DMS53 (cell line): Measurements from ENCODE around the gene ACTN2.

ENCODE experiments used
- DNase-seq: peaks from one replicate; lab custom pipeline; 2025; lab: John Stamatoyannopoulos, UW

The ACTN2 gene

DNA sequence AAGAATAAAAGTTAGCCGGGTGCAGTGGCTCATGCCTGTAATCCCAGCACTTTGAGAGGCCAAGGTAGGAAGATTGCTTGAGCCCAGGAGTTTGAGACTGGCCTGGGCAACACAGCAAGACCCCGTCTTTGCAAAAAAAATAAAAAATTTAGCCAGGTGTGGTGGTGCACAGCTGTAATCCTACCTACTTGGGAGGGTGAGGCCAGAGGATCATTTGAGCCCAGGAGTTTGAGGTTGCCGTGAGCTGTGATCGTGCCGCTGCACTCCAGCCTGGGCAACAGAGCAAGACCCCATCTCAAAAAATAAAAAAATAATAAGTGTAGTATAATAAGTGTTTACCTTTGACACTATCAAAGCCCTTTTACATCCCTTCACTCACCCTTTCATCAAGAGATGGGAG is 5.0 kb downstream of the ACTN2 start:
- no peak for DNase-seq

- no peak for DNase-seq
These were observed 5.8 kb downstream of the ACTN2 start for GRCh38 chr1:236692128-236692527.

DNA sequence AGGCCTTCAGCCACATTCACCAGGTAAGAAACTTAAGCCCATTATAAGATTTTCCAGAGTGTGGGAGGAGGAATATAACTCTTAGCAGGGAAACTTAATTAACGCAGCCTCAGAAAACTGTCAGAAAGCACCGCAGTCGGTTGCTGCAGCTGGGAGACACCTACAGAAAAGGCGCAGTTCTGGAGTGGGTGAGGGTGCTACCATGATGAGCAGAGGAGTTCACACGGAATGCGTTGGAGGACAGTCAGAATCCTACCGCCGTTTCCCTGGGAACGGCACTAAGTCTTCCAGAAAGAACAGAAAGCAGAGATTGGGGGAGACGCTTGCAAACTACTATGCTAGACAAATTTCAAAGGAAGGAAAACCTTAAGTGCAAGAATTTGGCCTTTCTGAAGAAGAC is 6.4 kb downstream of the ACTN2 start:
- no peak for DNase-seq

DNA sequence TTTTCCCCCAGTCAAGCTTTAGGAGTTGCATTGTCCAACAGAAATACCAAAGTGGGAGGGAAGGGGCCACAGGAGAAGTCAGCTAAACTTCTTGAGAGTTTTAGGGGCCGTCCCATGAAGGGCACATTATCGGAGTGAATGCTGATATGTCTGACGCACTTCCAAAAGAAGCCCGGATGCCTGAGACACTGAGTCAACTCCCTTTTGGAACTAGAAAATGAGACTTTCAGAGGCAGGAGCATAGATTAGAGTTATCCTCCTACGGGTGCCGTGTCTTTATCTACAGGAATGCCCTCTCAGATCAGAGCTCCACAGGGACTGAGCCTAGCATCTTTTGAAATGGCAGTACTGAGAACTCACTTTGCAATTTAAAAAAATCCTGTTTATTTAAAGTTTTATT is 13.1 kb downstream of the ACTN2 start:
- no peak for DNase-seq

DNA sequence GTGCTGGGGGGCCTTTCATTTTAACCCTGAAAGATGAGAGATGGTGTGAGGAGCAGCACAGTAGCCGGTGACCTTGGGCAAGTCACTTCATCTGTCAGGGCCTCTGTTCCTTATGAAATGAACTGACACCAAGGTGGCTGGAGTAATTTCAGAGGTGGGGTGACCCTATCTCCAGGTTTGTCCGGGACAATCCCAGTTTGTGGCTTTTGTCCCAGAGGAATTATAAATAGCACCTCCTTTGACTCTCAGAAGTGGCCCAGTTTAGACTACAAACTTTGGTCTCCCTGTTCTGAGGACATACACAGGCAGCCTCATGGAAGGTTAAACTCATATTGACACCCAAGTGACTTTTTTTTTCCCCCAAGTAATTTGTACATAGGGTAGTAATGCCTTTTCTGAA is 14.6 kb downstream of the ACTN2 start:
- no peak for DNase-seq

DNA sequence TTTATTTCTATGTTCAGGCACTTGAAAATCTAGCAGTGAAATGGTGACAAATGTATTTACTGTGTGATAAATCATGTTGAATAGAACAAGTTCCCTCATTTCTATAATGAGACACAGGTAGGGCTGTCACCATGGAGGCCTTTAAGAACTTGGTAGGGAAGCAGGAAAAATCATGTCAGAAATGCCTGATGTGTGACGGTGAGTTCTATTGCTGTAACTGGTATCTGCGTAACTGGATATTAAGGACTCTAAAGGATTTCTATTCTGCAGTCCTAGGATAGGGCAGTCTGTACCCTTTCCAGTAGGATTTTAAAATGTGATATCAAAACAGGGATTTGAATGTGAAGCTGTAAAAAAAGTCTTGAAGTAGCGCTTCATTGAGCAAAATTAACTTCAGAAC is 15.5 kb downstream of the ACTN2 start:
- no peak for DNase-seq

DNA sequence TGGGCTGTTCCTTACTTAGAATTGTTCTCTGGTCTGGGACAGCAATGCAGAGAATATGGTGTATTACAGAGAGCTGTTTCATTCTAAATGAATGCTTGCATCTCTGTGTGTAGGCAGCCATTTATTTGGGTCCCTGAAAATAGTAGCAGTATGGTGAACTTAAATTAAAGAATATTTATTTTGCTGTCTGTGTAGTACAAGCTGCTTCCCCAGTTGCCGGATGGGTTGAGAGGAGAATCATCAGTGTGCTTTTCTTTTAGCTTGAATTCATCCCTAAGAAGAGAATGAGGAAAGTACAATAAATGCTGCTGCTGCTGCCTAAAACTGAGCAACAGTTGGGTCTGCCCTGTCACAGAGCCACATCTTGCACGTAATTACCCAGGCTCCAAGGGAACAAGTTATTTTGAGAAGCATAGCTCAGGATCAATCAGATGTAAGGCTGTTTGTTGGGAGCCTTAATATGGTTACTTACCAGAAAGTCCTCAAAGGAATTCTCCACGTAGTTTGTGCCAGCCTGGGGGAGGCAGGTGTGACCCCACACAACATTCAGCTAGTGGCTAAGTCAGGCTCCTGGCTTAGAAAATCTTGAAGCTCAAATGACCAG is 16.6 kb downstream of the ACTN2 start:
- DNase-seq: no peak

DNA sequence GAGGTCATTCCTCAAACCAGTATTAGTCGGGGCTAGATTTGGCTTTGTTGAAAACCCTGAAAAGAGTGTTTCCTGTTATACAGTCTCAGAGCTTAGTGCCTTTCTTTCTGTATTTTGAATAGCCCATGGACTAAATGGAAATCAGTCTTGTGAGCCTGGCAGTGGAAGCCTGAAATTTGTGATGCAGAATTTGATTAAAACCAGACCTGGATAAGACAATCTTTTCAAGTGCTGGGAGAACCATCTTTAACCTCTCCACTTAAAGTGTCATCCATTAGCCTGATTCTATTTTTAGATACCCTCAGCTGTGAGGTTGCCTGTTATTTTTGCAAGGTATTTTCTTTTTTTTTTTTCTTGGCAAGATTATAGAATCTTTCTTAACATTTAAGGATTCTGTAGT is 19.5 kb downstream of the ACTN2 start:
- no peak for DNase-seq

GRCh38 chr1:236706183-236706582 is 19.9 kb downstream of the ACTN2 start:
- DNase-seq: no peak

GRCh38 chr1:236710328-236710892 is 24.1 kb downstream of the ACTN2 start:
- DNase-seq: no peak

GRCh38 chr1:236716160-236716559 is 29.9 kb downstream of the ACTN2 start:
- DNase-seq: no peak

- DNase-seq: no peak
These were observed 31.5 kb downstream of the ACTN2 start for GRCh38 chr1:236717811-236718210.

DNA sequence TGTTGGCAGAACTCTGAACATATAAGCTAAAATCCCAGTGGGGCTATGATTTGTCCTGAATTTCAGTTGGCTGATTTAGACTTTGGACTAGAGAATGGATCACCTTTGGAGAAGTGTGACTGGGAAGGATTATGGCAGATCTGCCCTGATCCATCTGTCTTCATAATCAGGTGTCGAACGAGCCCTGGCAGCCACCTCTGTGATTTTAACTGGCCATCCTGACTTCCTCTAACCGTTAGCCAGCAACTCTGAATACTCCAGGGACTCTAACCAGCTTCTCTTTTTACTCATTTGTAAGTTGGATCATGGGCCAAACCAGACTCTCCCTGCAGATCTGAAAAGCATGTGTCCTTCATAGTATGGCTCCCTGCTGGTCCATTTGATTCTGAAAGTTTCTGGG is 32.0 kb downstream of the ACTN2 start:
- no peak for DNase-seq

- no peak for DNase-seq
These were observed 33.9 kb downstream of the ACTN2 start for GRCh38 chr1:236720206-236720605.

DNA sequence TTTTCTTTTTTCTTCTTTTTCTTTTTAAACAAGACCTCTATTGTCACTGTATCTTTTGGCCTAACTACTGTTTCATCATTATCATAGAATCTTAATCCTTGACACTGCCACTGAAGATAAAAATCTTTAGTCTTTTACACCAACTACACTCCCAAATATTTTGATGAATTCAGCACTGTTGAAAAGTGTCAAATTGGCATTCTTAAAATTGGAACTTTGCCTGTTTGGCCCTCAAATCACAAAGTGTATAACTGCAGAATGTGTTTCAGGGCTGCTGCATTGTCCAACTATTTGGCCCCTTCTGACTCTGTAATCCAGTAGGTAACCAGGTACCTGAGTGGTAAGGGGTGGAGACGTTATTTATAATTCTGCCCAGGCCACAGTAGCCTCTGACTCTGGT is 34.3 kb downstream of the ACTN2 start:
- no peak for DNase-seq

DNA sequence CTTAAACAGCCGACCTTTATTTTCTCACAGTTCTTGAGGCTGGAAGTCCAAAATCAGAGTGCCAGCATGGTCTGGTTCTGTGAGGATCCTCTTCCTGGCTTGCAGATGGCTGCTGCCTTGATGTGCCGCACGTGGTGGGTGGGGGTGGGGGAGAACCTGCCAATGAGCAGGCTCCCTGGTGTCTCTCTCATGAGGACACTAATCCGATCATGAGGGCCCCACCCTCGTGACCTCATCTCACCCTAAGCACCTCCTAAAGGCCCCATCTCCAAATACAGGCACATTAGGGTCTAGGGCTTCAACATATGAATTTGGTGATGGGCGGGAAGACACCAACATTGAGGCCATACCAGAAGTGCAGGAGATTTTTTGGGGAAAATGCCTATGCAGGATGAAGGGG is 37.8 kb downstream of the ACTN2 start:
- no peak for DNase-seq

DNA sequence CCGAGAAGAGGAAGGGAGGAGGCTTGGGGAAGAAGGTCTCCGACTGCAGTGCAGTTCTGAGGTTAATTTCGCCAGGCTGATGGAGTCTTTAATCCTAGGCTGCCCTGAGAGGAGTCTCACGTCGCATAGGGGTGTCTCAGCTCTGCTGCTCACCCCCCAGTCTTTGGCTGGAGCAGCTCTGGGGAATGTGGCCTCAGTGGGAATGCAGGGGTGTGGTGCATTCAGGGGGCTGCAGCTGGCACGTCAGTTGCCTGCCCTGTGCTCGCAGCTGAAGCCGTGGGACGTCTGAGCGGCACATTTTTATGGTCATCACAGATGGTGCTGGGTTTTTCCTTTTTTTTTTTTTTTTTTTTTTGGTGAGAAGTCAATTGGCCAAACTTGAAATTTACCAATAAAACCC is 38.2 kb downstream of the ACTN2 start:
- no peak for DNase-seq

- DNase-seq: no peak
These were observed 39.4 kb downstream of the ACTN2 start for GRCh38 chr1:236725668-236726067.

- DNase-seq: no peak
These were observed 41.2 kb downstream of the ACTN2 start for GRCh38 chr1:236727521-236727920.

GRCh38 chr1:236728752-236729151 is 42.5 kb downstream of the ACTN2 start:
- no peak for DNase-seq

GRCh38 chr1:236733653-236734052 is 47.4 kb downstream of the ACTN2 start:
- DNase-seq: no peak

- peak; percentile 19 for DNase-seq
These were observed 48.0 kb downstream of the ACTN2 start for GRCh38 chr1:236734141-236734765.

GRCh38 chr1:236736761-236737160 is 50.5 kb downstream of the ACTN2 start:
- DNase-seq: no peak

GRCh38 chr1:236741753-236742152 is 55.5 kb downstream of the ACTN2 start:
- no peak for DNase-seq
